ENCODE data around the gene MRPL51.
"Not testable (repeated sequence)": the region's sequence is repeated elsewhere in the genome, so short reads cannot be mapped to it uniquely, and the experiment has no call there.

The MRPL51 gene

DNA sequence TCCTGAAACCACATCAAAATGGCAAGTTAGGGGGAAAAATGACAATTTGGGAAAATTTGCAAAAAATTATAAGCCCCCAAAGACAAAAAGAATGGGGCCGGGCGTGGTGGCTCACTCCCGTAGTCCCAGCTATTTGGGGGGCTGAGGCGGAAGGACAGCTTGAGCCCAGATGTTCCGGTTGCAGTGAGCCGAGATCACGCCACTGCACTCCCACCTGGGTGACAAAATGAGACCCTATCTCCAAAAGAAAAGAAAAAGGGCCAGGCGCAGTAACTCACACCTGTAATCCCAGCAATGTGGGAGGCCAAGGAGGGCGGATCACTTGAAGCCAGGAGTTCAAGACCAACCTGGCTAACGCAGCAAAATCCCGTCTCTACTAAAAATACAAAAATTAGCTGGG is 20.6 kb downstream of the MRPL51 start:
- H3K36me3 ChIP-seq (ENCODE audit: control insufficient read depth, insufficient read depth, low read length, severe bottlenecking) = no peaks in the 10 kb centered on the region
- H3K9ac ChIP-seq (ENCODE audit: low read length) = peak overlapping the region; percentile 13
- no peak for DNase-seq (ENCODE audit: low read depth)
- H3K4me3 ChIP-seq (ENCODE audit: low read length) = no peak overlapping the region
- no peaks in the 10 kb centered on the region for H3K27me3 ChIP-seq (replicated peaks; ENCODE audit: control insufficient read depth, insufficient read depth, low read length)
- no peaks in the 10 kb centered on the region for H3K9me3 ChIP-seq (ENCODE audit: control insufficient read depth, low read length)
- H3K4me1 ChIP-seq (ENCODE audit: control insufficient read depth, insufficient read depth, low read length) = peaks cover 38% of the 10 kb centered on the region

DNA sequence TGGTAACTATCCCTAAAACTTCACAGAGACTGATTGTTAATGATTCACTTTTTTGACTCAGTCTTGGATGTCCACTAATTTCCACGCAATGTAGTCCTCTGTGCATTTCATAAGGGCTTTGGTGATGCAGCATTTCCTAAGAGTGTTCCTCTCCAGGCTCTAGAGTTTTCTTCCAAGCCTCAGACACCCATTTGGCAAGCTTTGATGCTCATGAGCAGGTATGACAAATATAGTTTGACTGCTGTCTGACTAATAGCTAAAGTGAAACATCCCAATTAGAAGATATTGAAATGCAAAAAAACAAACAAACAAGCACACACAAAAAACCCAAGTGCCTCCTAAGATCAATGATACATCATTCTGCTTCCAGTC is 21.1 kb downstream of the MRPL51 start:
- Histone ChIP-seq H3K4me1 (ENCODE audit: control insufficient read depth, insufficient read depth, low read length) (peaks cover 38% of the 10 kb centered on the region), H3K9me3 (ENCODE audit: control insufficient read depth, low read length) (no peaks in the 10 kb centered on the region), H3K4me3 (ENCODE audit: low read length) (no peak overlapping the region), H3K27me3 (replicated peaks; ENCODE audit: control insufficient read depth, insufficient read depth, low read length) (no peaks in the 10 kb centered on the region), H3K36me3 (ENCODE audit: control insufficient read depth, insufficient read depth, low read length, severe bottlenecking) (no peaks in the 10 kb centered on the region), H3K9ac (ENCODE audit: low read length) (peak overlapping the region; percentile 13)
- DNase-seq (ENCODE audit: low read depth) = peak; percentile 14

DNA sequence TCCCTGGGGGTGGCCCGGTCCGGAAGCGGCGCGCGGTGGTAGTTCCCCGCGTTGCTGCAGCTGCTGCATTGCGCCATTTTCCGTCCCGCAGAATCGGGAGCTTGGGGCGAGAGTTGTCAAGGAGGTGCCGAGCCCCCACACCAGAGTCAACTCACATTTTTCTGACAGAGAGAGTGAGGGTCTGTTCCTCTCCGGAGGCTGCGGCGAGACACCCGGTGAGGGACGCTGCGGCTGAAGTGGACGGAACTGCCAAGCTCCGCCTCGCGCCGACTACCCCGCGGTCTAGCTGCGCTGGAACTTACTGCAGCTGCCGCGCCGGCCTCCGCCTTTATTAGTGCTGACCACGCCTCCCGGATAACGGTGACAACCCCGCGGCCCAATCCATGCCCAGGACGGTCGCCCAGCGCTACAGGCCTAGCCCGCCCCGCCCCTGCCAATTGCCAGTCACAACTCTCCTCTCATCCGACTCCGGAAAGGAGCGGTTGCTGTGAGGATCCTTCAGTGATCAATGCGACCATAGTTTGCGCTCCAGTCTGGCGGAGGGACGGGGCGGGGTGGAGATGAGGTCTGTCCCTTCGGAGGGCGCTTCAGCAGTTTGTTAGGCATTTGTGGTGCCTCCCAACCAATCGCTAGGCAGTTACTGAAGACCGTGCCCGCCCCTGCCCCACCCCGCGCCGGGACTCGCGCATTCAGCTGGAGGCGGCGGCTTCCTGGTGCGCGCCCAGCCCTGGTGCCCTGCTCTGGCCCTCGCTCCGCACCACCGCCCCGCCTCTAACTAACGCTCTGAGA is 22.5 kb downstream of the MRPL51 start, which contains the start of gene VAMP1:
VAMP1 (minus strand) TSS at position 303 of the 789 bp plus-strand sequence; CDS start at position 157, 146 bp downstream.
- Histone ChIP-seq H3K9ac (ENCODE audit: low read length) (peak within 1 kb of the TSS; percentile 91), H3K9me3 (ENCODE audit: control insufficient read depth, low read length) (no peaks in the 10 kb centered on the region), H3K4me3 (ENCODE audit: low read length) (peak within 1 kb of the TSS; percentile 87), H3K4me1 (ENCODE audit: control insufficient read depth, insufficient read depth, low read length) (peaks cover 33% of the 10 kb centered on the region), H3K36me3 (ENCODE audit: control insufficient read depth, insufficient read depth, low read length, severe bottlenecking) (peaks cover 11% of the 10 kb centered on the region), H3K27me3 (replicated peaks; ENCODE audit: control insufficient read depth, insufficient read depth, low read length) (no peaks in the 10 kb centered on the region)
- DNase-seq (ENCODE audit: low read depth) = peak; percentile 99

DNA sequence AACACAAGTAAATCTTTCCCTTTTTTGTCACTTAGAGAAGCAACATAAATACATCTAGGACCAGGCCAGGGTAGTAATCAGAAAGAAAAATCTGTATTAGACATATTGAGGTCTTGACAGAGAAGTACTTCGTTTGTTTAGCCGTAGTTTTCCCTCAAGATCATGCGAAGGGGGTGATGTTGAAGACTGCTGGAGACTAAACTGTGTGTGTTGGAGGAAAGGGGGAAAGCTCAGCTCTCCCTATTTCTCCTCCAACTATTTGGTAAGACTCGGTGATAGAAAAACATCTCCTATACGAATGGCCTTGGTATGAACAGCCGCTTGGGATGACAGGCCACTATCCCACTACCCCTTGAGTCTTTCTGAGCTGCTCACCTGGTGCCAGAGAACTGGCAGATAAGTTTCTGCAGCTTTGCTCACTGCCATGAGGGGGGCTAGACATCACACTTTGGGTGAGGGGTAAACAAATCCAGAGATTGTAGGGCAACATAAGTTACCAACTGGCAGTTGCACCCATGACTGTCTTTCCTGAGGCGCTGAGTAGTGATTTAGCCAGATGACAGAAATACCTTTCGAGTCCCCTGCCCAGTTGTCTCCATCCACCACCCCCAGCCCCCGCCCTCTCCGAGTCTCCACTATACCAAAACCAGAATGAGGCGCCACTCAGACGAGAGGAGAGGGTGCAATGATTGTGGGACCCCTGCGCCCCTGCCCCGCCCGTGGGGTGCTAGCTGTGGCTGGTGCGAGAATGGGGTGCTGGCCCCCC is 23.3 kb downstream of the MRPL51 start:
- peak; percentile 21 for DNase-seq (ENCODE audit: low read depth)
- H3K4me3 ChIP-seq (ENCODE audit: low read length) = peak overlapping the region; percentile 87
- H3K9ac ChIP-seq (ENCODE audit: low read length) = peak overlapping the region; percentile 91
- no peaks in the 10 kb centered on the region for H3K27me3 ChIP-seq (replicated peaks; ENCODE audit: control insufficient read depth, insufficient read depth, low read length)
- peaks cover 33% of the 10 kb centered on the region for H3K4me1 ChIP-seq (ENCODE audit: control insufficient read depth, insufficient read depth, low read length)
- H3K36me3 ChIP-seq (ENCODE audit: control insufficient read depth, insufficient read depth, low read length, severe bottlenecking) = peaks cover 16% of the 10 kb centered on the region
- H3K9me3 ChIP-seq (ENCODE audit: control insufficient read depth, low read length) = no peaks in the 10 kb centered on the region

DNA sequence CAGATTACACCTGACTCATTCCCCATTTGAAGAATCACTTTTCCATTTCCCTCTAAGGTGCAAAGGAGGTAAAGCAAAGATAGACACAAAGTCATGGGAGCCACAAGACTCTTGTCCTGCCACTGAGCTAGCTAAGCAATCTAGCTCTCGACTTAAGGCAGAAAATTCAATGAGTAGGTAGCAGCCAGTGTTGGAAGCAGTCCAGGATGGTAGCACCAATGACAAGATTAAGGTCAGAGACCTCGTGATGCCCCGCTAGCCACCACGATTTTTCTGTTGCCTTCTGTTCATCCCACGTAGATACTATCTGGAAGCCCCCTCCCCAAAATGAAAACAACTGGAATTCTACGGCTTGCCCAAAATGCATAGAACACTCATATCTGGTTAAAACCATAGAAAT is 24.0 kb downstream of the MRPL51 start:
- Histone ChIP-seq H3K4me3 (ENCODE audit: low read length) (peak overlapping the region; percentile 87), H3K4me1 (ENCODE audit: control insufficient read depth, insufficient read depth, low read length) (peaks cover 33% of the 10 kb centered on the region), H3K9ac (ENCODE audit: low read length) (peak overlapping the region; percentile 91), H3K36me3 (ENCODE audit: control insufficient read depth, insufficient read depth, low read length, severe bottlenecking) (peaks cover 23% of the 10 kb centered on the region), H3K9me3 (ENCODE audit: control insufficient read depth, low read length) (no peaks in the 10 kb centered on the region), H3K27me3 (replicated peaks; ENCODE audit: control insufficient read depth, insufficient read depth, low read length) (no peaks in the 10 kb centered on the region)
- DNase-seq (ENCODE audit: low read depth) = no peak

DNA sequence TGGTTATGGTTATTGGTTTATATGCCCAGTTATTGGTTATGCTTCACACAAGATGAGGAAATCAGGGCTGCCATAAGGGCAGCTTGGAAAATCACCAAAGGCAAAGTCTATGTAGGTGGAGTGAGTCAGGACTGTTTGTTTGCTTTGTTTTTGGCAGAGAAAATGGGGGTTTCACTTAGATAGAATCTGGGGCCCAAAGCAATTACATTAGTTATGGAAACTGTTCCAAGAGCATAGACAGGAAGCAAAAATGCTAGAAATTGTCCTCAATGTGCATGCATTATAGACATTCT is 24.8 kb downstream of the MRPL51 start:
- Histone ChIP-seq H3K4me1 (ENCODE audit: control insufficient read depth, insufficient read depth, low read length) (peaks cover 33% of the 10 kb centered on the region), H3K9me3 (ENCODE audit: control insufficient read depth, low read length) (no peaks in the 10 kb centered on the region), H3K4me3 (ENCODE audit: low read length) (peak overlapping the region; percentile 87), H3K36me3 (ENCODE audit: control insufficient read depth, insufficient read depth, low read length, severe bottlenecking) (peaks cover 32% of the 10 kb centered on the region), H3K27me3 (replicated peaks; ENCODE audit: control insufficient read depth, insufficient read depth, low read length) (no peaks in the 10 kb centered on the region), H3K9ac (ENCODE audit: low read length) (no peak overlapping the region)
- DNase-seq (ENCODE audit: low read depth) = peak; percentile 54

DNA sequence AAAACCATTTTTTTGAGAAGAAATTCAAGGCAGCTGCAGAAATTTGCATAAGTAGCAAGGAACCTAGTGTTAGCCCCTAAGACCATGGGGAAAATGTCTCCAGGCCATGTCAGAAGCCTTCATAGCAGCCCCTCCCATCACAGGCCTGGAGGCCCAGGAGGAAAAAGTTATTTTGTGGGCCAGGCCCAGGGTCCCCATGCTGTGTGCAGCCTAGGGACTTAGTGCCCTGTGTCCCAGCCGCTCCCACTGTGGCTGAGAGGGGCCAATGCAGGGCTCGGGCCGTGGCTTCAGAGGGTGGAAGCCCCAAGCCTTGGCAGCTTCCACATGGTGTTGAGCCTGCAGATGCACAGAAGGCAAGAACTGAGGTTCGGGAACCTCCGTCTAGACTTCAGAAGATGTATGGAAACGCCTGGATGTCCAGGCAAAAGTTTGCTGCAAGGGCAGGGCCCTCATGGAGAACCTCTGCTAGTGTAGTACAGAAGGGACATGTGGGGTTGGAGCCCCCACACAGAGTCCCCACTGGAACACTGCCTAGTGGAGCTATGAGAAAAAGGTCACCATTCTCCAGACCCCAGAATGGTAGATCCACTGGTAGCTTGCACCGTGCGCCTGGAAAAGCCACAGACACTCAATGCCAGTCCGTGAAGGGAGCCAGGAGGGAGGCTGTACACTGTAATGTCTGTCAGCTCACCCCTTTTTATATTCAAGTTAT is 25.3 kb downstream of the MRPL51 start:
- H3K4me1 ChIP-seq (ENCODE audit: control insufficient read depth, insufficient read depth, low read length) = peaks cover 33% of the 10 kb centered on the region
- H3K27me3 ChIP-seq (replicated peaks; ENCODE audit: control insufficient read depth, insufficient read depth, low read length); H3K9ac ChIP-seq (ENCODE audit: low read length); H3K9me3 ChIP-seq (ENCODE audit: control insufficient read depth, low read length); DNase-seq (ENCODE audit: low read depth): not testable (repeated sequence)
- peaks cover 37% of the 10 kb centered on the region for H3K36me3 ChIP-seq (ENCODE audit: control insufficient read depth, insufficient read depth, low read length, severe bottlenecking)
- peak overlapping the region; percentile 87 for H3K4me3 ChIP-seq (ENCODE audit: low read length)

DNA sequence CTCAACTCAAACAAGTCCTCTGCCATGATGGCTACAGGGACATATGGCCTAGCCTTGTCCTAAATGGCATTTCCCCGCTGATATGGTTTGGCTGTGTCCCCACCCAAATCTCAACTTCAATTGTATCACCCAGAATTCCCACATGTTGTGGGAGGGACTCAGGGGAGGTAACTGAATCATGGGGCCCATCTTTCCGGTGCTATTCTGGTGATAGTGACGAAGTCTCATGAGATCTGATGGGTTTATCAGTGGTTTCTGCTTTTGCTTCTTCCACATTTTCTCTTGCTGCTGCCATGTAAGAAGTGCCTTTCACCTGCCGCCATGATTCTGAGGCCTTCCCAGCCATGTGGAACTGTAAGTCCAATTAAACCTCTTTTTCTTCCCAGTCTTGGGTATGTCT is 26.3 kb downstream of the MRPL51 start:
- peaks cover 28% of the 10 kb centered on the region for H3K4me1 ChIP-seq (ENCODE audit: control insufficient read depth, insufficient read depth, low read length)
- DNase-seq (ENCODE audit: low read depth); H3K9ac ChIP-seq (ENCODE audit: low read length); H3K27me3 ChIP-seq (replicated peaks; ENCODE audit: control insufficient read depth, insufficient read depth, low read length); H3K9me3 ChIP-seq (ENCODE audit: control insufficient read depth, low read length); H3K4me3 ChIP-seq (ENCODE audit: low read length): not testable (repeated sequence)
- H3K36me3 ChIP-seq (ENCODE audit: control insufficient read depth, insufficient read depth, low read length, severe bottlenecking) = peaks cover 47% of the 10 kb centered on the region

DNA sequence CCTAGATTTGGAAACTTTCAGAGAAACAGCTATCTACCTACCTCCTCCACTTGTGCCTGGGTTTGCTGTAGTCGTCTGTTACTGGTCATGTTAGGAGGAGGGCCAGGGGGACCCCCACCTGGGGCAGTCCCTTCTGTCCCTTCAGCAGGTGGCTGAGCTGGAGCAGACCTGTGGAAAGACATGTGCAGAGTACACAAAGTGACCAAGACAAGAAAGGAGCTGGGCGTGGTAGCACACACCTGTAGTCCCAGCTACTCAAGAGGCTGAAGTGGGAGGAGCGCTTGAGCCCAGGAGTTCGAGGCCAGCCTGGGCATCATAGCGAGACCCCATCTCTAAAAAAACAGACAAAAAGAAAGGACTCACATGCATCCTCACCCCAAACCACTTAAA is 26.9 kb downstream of the MRPL51 start:
- Histone ChIP-seq H3K4me1 (ENCODE audit: control insufficient read depth, insufficient read depth, low read length) (peaks cover 22% of the 10 kb centered on the region), H3K4me3 (ENCODE audit: low read length) (no peak overlapping the region), H3K9ac (ENCODE audit: low read length) (no peak overlapping the region), H3K36me3 (ENCODE audit: control insufficient read depth, insufficient read depth, low read length, severe bottlenecking) (peaks cover 52% of the 10 kb centered on the region), H3K9me3 (ENCODE audit: control insufficient read depth, low read length) (no peaks in the 10 kb centered on the region), H3K27me3 (replicated peaks; ENCODE audit: control insufficient read depth, insufficient read depth, low read length) (no peaks in the 10 kb centered on the region)
- DNase-seq (ENCODE audit: low read depth) = no peak

DNA sequence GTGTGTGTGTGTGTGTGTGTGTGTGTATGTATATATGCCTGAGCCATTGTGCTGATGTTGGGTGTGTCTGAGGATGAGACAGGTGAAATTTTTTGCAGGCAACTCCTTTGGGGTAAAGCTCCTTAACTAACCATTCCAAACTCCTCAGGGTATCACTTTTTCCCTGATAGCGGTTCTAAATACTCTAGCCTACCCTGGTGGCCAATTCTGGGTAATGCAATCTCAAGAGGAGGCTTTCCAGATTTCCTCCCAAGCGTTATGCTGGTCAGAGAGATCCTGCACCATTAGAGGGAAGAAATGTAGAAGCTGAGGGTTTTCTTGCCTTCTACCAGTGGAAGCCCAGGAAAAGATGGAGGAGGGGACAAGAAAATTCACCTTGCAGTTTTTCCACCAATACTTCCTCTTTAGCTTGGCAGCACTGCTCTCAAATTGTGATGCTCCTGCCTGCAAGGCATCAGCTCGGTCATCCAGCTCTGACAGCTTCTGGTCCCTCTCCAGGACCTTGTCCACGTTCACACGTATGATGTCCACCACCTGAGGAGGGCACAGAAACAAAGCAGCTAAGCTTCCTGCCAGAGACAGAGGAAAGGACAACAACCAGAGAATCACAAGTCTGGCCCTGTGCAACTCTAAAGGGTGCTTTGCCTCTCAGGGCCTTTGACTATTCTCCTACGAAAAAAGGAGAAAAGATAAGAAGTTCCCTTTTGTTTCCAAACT is 27.4 kb downstream of the MRPL51 start:
- no peak overlapping the region for H3K9ac ChIP-seq (ENCODE audit: low read length)
- H3K9me3 ChIP-seq (ENCODE audit: control insufficient read depth, low read length) = no peaks in the 10 kb centered on the region
- H3K4me3 ChIP-seq (ENCODE audit: low read length) = no peak overlapping the region
- H3K4me1 ChIP-seq (ENCODE audit: control insufficient read depth, insufficient read depth, low read length) = peaks cover 22% of the 10 kb centered on the region
- H3K36me3 ChIP-seq (ENCODE audit: control insufficient read depth, insufficient read depth, low read length, severe bottlenecking) = peaks cover 58% of the 10 kb centered on the region
- no peaks in the 10 kb centered on the region for H3K27me3 ChIP-seq (replicated peaks; ENCODE audit: control insufficient read depth, insufficient read depth, low read length)
- peak; percentile 89 for DNase-seq (ENCODE audit: low read depth)

DNA sequence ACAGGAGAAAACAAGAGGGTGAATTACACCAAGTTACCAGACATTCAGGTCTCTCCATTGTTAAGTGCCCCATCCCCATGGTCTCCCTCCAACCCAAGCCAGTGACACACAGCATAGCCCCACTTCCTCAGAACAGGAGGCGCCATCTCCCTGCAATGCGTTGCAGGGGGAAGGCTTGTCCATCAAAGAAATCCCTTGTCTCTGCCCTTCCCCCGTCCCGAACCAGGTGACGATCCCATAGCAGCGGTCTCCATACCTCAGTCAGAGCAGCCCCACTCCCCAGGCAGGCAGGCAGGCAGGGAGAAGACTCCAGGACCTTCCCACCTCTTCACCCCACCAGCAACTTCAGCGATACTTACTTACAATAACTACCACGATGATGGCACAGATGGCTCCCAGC is 28.5 kb downstream of the MRPL51 start:
- H3K9ac ChIP-seq (ENCODE audit: low read length) = no peak overlapping the region
- H3K4me3 ChIP-seq (ENCODE audit: low read length) = no peak overlapping the region
- no peak for DNase-seq (ENCODE audit: low read depth)
- H3K9me3 ChIP-seq (ENCODE audit: control insufficient read depth, low read length) = no peaks in the 10 kb centered on the region
- peaks cover 18% of the 10 kb centered on the region for H3K4me1 ChIP-seq (ENCODE audit: control insufficient read depth, insufficient read depth, low read length)
- peaks cover 66% of the 10 kb centered on the region for H3K36me3 ChIP-seq (ENCODE audit: control insufficient read depth, insufficient read depth, low read length, severe bottlenecking)
- no peaks in the 10 kb centered on the region for H3K27me3 ChIP-seq (replicated peaks; ENCODE audit: control insufficient read depth, insufficient read depth, low read length)

All from adipocyte (in vitro differentiated cells).